Activated T-helper 2 cell treated with anti-CD3 and anti-CD28 coated beads, Interferon-gamma antibody, Interleukin-2, Interleukin-4, amounts not matched to agents 10 μg/mL and 5 μg/mL and 100 μg/mL, durations not matched to agents 14 hours and 24 hours and 36 hours (primary cell): ENCODE data around the gene LUZP1. TPM values are rescaled to one million over a fixed set of nuclear protein-coding genes. Genes with fewer than 3 reads are reported as not detected.
"Not testable (repeated sequence)": the region's sequence is repeated elsewhere in the genome, so short reads cannot be mapped to it uniquely, and the experiment has no call there.

Experiments used
- DNase-seq: peaks from one replicate; pipeline ENCODE4 v3.0.0; 2021; ENCODE audit warnings: low spot score
- H3K27ac Mint-ChIP-seq: one replicate; pipeline ENCODE4 v1.8.0; 2021; ENCODE audit warnings: mixed read lengths
- H3K27me3 Mint-ChIP-seq: one replicate; pipeline ENCODE4 v1.8.0; 2021; ENCODE audit warnings: low read depth, mixed read lengths
- H3K36me3 Mint-ChIP-seq: one replicate; pipeline ENCODE4 v1.8.0; 2021; ENCODE audit warnings: low read depth, mixed read lengths
- H3K4me1 Mint-ChIP-seq: one replicate; pipeline ENCODE4 v1.8.0; 2021; ENCODE audit warnings: low read depth, mixed read lengths
- H3K4me3 Mint-ChIP-seq: one replicate; pipeline ENCODE4 v1.8.0; 2021; ENCODE audit warnings: low read depth, mild to moderate bottlenecking, moderate library complexity, mixed read lengths
- H3K9me3 Mint-ChIP-seq: one replicate; pipeline ENCODE4 v1.8.0; 2021; ENCODE audit warnings: mixed read lengths
- intact Hi-C: fragments of 100-400 bp; cut with micrococcal nuclease; formaldehyde crosslinking; loops from one replicate; pipeline ENCODE4 v1.15.1; 2023
- total RNA-seq: library from RNA; stranded (reverse); gene quantifications from 2 replicates; pipeline ENCODE4 v1.2.3, GENCODE V29; 2022

The LUZP1 gene
- 19.7 and 21.6 TPM in 2 replicates for total RNA-seq

DNA sequence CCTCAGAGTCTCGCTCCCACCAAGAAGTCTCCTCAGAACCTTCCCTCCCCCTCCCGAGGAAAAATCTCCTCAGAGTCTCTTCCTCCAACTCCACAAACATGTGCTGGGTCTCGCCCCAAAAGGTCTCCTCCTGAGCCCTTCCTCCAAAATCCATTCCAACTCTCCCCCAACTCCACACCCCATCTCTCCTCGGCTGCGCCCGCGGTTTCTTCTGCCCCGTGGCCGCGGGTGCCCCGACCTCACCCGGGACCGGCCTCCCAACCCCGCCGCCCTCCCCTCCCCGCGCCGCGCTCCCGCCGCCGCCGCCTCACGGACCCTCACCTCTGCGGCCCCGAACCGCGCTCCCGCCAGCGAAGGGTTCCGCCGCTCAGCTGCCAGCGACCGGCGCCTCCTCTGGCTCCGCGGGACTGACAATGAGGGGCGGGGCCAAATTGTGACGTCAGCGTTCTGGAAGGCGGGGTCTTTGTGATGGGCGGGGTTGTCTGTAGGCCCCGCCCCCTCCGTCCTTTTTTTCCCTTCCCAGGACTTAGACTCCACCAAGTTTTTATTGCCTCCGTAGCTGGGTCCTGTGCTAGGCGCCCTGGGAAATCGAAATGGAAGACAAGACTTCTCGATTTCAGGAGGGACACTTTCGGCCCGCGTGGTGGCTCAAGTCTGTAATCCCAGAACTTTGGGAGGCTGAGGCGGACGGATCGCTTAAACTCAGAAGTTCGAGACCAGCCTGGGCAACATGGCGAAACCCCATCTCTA is at the start of gene LUZP1:
Gene LUZP1, minus strand, starts transcription at position 412 of the 750 bp plus-strand sequence.
- peaks cover 2% of the 10 kb centered on the region for H3K27me3 Mint-ChIP-seq
- peak; percentile 77 for DNase-seq
- H3K27ac Mint-ChIP-seq = peak within 1 kb of the TSS; percentile 85
- H3K4me3 Mint-ChIP-seq = peak within 1 kb of the TSS; percentile 98
- H3K36me3 Mint-ChIP-seq = peaks cover 3% of the 10 kb centered on the region
- no peaks in the 10 kb centered on the region for H3K9me3 Mint-ChIP-seq
- peaks cover 22% of the 10 kb centered on the region for H3K4me1 Mint-ChIP-seq
- intact Hi-C loops = loop anchor here (1.0 to 2.0 kb wide), 2 partner anchors 20 to 65 kb away; no protein-coding TSS in a partner anchor

DNA sequence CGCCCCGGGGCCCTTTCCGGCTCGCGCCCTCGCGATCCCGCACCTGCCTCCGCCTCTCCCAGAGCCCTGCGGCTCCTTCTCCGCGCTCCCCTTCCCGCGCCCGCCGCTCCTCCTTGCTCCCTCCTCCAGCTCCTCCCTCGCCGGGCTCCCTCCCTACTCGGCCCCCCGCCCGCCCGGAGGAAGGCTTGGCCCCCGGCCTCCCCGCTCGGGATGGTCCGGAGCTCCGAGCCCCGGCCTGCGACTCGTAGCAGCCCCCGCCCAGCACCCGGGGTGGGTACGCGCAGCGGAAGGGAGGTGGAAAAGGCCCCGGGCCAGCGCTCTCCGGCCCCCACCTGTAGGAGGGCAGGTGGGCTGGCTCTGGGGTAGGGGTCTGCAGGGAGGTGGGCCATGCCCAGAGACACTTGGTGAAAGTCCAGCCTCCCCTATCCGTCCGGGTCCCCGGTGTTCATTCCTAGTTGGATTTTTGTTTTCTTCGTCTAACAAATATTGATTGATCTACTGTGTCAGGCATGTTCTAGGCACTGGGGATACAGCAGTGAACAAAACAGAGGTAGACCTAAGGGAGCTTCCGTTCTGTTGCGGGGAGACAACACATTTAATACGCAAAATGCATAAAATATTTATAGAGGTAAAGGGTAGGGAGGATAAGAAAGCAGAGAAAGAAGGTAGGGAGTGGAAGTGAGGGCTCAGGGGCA is 48.9 kb upstream of the LUZP1 start, which contains the start of gene HTR1D:
Gene HTR1D, minus strand, starts transcription at position 82 of the 695 bp plus-strand sequence. CDS start 23,283 bp downstream, outside the sequence.
- DNase-seq = no peak
- no peak within 1 kb of the TSS for H3K27ac Mint-ChIP-seq
- no peak within 1 kb of the TSS for H3K4me3 Mint-ChIP-seq
- H3K36me3 Mint-ChIP-seq = no peaks in the 10 kb centered on the region
- H3K9me3 Mint-ChIP-seq = no peaks in the 10 kb centered on the region
- H3K4me1 Mint-ChIP-seq = peaks cover 2% of the 10 kb centered on the region
- intact Hi-C loops = no loop called here
- peaks cover 56% of the 10 kb centered on the region for H3K27me3 Mint-ChIP-seq

- peaks cover 58% of the 10 kb centered on the region for H3K27me3 Mint-ChIP-seq
- H3K4me1 Mint-ChIP-seq = peaks cover 2% of the 10 kb centered on the region
- no peaks in the 10 kb centered on the region for H3K9me3 Mint-ChIP-seq
- DNase-seq = no peak
- intact Hi-C loops = no loop called here
- no peak overlapping the region for H3K4me3 Mint-ChIP-seq
- no peak overlapping the region for H3K27ac Mint-ChIP-seq
- no peaks in the 10 kb centered on the region for H3K36me3 Mint-ChIP-seq
Observed at GRCh38 chr1:23216771-23217420, 48.2 kb upstream of the LUZP1 start.

- peaks cover 55% of the 10 kb centered on the region for H3K27me3 Mint-ChIP-seq
- H3K4me3 Mint-ChIP-seq = no peak overlapping the region
- H3K4me1 Mint-ChIP-seq = peaks cover 2% of the 10 kb centered on the region
- H3K9me3 Mint-ChIP-seq = no peaks in the 10 kb centered on the region
- intact Hi-C loops = no loop called here
- no peaks in the 10 kb centered on the region for H3K36me3 Mint-ChIP-seq
- no peak overlapping the region for H3K27ac Mint-ChIP-seq
- no peak for DNase-seq
Observed at GRCh38 chr1:23215751-23216449, 47.2 kb upstream of the LUZP1 start.

- intact Hi-C loops = no loop called here
- Mint-ChIP-seq H3K9me3 (no peaks in the 10 kb centered on the region), H3K4me1 (peaks cover 2% of the 10 kb centered on the region), H3K27ac (no peak overlapping the region), H3K27me3 (peaks cover 52% of the 10 kb centered on the region), H3K36me3 (no peaks in the 10 kb centered on the region), H3K4me3 (no peak overlapping the region)
- no peak for DNase-seq
Observed at GRCh38 chr1:23215291-23215690, 46.6 kb upstream of the LUZP1 start.

DNA sequence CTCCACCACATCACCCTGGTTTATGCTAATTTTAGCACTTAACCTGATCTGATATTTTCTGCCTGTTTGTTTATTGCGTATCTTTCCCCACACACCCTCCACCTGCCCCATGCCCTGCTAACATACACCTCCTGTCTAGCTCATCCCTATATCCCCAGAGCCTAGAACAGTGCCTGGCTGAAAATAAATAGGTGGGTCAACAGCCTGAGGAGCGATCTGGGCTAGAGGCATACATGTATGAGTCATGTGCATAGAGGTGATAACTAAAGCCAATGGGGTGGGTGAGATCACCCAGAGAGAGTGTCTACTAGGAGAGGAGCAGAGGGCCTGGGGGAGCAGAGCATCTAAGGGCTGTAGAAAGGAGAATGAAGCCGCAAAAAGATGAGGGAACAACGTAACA is 46.0 kb upstream of the LUZP1 start:
- peaks cover 2% of the 10 kb centered on the region for H3K4me1 Mint-ChIP-seq
- H3K9me3 Mint-ChIP-seq = no peaks in the 10 kb centered on the region
- no peak for DNase-seq
- H3K27me3 Mint-ChIP-seq = peaks cover 48% of the 10 kb centered on the region
- H3K36me3 Mint-ChIP-seq = no peaks in the 10 kb centered on the region
- intact Hi-C loops = no loop called here
- H3K27ac Mint-ChIP-seq = no peak overlapping the region
- no peak overlapping the region for H3K4me3 Mint-ChIP-seq

- Mint-ChIP-seq H3K36me3 (no peaks in the 10 kb centered on the region), H3K27ac (no peak overlapping the region), H3K9me3 (no peaks in the 10 kb centered on the region), H3K27me3 (peaks cover 30% of the 10 kb centered on the region), H3K4me1 (no peaks in the 10 kb centered on the region), H3K4me3 (no peak overlapping the region)
- intact Hi-C loops = no loop called here
- DNase-seq = no peak
Observed at GRCh38 chr1:23211955-23212354, 43.3 kb upstream of the LUZP1 start.

DNA sequence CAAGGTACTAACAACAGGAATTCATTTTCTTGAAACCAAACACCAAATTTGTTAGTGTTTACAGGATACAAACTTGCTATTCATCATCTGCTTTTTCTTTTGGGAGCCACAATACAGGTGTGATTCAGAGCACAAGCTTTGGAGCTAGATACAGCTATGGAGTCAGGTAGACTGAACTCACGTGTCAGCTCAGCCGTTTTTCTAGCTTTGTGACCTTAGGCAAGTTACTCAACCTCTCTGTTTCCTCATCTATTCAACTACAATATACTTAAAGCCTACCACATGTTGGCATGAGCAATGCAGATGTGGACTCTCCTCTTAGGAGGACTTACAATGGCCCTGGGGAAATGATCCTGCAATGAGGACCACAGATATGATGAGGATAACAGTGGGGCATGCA is 42.3 kb upstream of the LUZP1 start:
- intact Hi-C loops = no loop called here
- H3K27me3 Mint-ChIP-seq = peaks cover 23% of the 10 kb centered on the region
- no peak overlapping the region for H3K27ac Mint-ChIP-seq
- DNase-seq = no peak
- H3K4me1 Mint-ChIP-seq = no peaks in the 10 kb centered on the region
- no peak overlapping the region for H3K4me3 Mint-ChIP-seq
- H3K36me3 Mint-ChIP-seq = no peaks in the 10 kb centered on the region
- H3K9me3 Mint-ChIP-seq = no peaks in the 10 kb centered on the region

DNA sequence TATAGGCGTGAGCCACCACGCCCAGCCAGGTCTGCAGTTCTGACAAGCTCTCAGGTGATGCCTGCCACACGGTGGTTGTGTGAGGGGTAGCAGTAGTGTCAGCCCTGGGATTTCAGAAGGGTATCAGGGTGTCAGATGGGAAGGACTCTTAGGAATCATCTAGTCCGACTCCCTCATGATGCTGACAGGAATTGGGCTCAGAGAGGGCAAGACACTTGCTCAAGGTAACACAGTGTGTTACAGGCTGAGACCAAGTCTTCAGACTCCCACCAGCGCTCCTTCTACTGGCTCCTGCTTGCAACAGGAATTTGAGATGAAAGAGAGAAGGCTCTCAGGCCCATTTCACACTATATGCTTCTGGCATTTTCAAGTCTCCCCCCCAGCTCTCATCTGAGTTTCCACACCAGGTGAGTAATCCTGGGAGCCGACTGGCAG is 41.7 kb upstream of the LUZP1 start:
- intact Hi-C loops = no loop called here
- no peaks in the 10 kb centered on the region for H3K9me3 Mint-ChIP-seq
- no peak overlapping the region for H3K4me3 Mint-ChIP-seq
- no peaks in the 10 kb centered on the region for H3K36me3 Mint-ChIP-seq
- DNase-seq = no peak
- H3K27ac Mint-ChIP-seq = no peak overlapping the region
- H3K27me3 Mint-ChIP-seq = peaks cover 22% of the 10 kb centered on the region
- H3K4me1 Mint-ChIP-seq = no peaks in the 10 kb centered on the region

DNA sequence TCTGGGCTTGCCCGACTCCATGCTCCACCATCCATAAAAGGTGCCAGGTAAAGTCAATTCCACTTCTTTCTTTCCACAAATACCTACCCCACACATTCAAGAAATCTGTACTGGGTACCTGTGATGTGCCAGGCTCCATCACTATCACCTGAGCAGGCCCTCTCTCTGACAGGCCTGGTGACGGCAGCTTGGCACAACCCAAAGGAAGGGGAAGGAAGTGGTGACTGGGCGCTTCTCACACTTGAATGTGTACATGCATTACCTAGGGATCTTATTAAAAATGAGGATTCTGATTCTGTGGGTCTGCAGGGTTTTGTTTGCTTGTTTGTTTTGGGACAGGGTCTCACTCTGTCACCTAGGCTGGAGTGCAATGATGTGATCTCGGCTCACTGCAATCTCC is 41.1 kb upstream of the LUZP1 start:
- Mint-ChIP-seq H3K9me3 (no peaks in the 10 kb centered on the region), H3K4me1 (no peaks in the 10 kb centered on the region), H3K27me3 (peaks cover 19% of the 10 kb centered on the region), H3K27ac (no peak overlapping the region), H3K4me3 (no peak overlapping the region), H3K36me3 (no peaks in the 10 kb centered on the region)
- no peak for DNase-seq
- intact Hi-C loops = no loop called here

- H3K27ac Mint-ChIP-seq = no peak overlapping the region
- H3K36me3 Mint-ChIP-seq = no peaks in the 10 kb centered on the region
- intact Hi-C loops = no loop called here
- H3K27me3 Mint-ChIP-seq = peaks cover 11% of the 10 kb centered on the region
- H3K9me3 Mint-ChIP-seq = no peaks in the 10 kb centered on the region
- no peak for DNase-seq
- H3K4me1 Mint-ChIP-seq = no peaks in the 10 kb centered on the region
- H3K4me3 Mint-ChIP-seq = no peak overlapping the region
Observed at GRCh38 chr1:23208527-23208926, 39.9 kb upstream of the LUZP1 start.

DNA sequence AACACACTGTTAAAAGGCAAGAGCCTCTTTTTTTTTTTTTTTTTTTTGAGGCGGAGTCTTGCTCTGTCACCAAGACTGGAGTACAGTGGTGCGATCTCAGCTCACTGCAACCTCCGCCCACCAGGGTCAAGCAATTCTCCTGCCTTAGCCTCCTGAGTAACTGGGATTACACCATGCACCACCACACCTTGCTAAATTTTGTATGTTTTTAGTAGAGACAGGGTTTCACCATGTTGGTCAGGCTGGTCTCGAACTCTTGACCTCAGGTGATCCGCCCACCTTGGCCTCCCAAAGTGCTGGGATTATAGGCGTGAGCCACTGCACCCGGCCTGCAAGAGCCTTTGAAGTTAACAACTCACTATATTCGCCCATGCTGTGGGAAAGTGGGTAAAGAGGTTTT is 39.1 kb upstream of the LUZP1 start:
- H3K9me3 Mint-ChIP-seq, H3K27ac Mint-ChIP-seq, H3K4me1 Mint-ChIP-seq, intact Hi-C loops, DNase-seq, H3K27me3 Mint-ChIP-seq, H3K36me3 Mint-ChIP-seq, H3K4me3 Mint-ChIP-seq: not testable (repeated sequence)
